GM21360 (cell line): ENCODE results near the gene ABRACL.
"Not testable (repeated sequence)": the region's sequence is repeated elsewhere in the genome, so short reads cannot be mapped to it uniquely, and the experiment has no call there.

ENCODE experiments used
- ATAC-seq: cut with Tn5 transposase; IDR thresholded peaks from one replicate; pipeline ENCODE4 v1.9.1; 2021; ENCODE audit warnings: mild to moderate bottlenecking, moderate library complexity; ENCODE audit not compliant: unreplicated experiment

The ABRACL gene, protein sequence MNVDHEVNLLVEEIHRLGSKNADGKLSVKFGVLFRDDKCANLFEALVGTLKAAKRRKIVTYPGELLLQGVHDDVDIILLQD

DNA sequence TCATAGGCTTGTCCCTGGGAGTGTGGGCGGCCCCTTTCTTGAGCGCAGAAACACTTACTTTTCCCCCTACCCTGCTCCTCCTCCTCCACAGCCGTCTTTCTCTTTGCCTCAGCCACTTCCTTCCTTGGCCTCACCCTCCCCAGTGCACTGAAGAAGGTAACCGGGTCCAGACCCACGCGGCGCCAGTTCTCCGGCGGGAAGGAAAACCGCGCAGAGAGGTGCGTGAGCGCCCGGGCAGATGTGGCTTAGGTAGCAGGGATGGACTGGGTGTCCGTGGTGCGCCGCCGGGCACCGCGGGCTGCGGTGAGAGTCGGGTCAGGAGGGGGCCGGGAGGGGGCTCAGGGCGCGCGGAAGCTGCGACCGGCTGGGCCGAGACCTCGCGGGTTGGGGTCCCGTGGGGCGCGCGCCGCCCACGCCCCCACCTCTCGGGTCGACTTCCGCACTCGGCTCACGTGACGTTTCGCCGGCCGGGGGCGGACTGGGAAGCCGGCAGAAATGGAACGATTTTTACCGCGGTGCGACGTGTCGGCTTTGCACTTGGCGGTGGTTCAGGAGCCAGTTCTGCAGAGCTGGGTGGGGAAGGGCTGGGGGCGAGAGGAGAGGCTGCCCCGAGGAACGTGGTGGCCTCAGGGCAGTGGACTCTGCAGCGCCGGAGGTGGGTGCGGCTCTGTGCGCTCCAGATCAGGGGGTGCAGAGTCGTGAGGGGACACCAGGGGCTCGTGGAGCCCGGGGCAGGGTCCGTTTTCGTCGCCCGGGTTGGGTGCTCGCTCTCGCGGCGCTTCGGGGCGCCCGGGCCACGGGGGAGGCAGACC is at the start of gene ABRACL:
ABRACL (plus strand) TSS at position 88 of the 812 bp plus-strand sequence. CDS start 5,416 bp downstream, outside the sequence.
- peak; percentile 54 for ATAC-seq

DNA sequence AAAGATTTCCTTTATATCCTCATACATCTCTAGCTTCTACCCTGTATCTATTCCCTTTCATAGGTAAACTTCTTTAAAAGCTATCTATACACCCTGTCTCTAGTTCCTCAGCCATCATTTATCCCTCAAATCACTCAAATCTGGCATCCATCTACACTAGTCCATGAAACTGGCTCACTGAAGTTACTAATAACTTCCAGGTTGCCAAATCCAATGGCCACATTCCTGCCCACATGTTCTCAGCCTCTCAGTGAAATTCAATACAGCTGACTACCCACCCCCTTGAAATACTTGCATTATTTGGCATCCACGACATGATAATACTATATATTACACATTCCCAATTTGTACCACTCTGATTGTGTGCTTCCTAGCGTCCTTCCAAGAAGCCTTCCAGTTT is 49.2 kb upstream of the ABRACL start:
- ATAC-seq = no peak

DNA sequence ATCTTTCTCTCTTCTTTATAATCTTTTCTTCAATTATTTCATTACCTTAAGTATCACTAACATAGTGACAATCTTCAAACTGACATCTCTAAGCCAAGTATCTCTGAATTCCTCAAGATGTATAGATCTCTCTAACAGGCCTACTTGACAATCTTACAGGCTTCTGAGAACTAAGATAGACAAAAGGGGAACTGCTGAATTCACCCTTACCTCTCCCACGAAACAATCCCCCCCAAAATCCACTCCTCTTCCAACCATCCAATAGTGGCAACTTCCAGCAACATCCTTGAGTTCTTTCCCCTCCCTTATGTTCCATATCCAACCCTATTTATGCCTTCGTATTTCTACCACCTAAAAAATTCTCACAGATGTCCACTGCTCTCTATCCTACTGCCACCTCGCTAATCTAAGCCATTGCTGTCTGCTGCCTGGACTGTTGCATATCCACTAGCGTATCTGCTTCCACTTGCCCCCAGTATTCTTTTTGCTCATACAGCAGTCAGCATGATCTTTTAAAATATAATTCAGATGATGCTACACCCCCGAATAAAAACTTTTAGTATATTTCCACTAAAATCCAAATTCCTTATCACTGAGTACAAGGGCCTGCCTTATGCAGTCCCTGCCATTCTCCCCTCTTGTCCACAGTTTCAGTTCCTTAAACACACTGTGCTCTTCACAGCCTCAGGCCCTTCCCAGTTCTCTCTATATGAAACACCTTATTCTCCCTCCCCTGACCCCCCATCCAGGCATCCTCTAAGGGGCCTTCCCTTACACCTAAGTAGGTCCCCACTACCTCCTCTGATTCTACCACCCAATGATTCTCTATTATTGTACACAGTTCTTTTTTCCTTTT is 48.5 kb upstream of the ABRACL start:
- peak; percentile 63 for ATAC-seq

DNA sequence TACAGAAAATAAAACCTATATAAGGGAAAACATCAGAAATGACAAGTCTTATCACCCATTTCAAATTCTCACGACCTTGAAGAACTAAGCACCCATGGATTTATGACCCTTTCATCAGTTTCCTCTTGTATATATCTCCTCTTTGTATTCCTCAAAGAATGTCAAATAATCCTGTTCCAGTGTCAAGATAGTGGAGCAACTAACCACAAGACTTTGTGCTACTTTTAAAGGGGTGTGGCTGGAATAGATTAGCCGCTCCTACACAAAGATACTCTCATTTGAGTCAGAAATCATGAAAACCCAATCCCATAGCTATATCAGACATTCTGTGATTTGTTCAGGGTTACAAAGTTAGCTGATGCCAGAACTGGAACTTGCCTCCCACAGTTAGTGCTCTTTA is 47.1 kb upstream of the ABRACL start:
- ATAC-seq = no peak

DNA sequence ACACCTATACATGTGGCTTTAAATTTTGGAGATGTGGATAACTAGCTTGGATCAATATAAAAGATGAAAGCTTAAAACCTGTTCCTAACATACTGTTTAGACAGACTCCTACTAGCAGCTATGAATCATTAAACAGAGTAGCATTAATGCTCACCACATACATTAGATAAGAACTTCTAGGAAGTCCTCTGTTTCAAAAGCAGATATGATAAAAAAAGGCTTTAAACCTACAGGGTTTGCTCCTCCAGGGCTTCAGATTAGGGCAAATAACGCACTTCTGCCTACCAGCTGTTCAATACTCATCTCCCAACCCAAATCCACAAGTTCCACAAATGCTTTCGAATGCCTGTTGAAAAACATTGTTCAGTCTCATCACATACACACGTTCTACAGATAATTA is 42.0 kb upstream of the ABRACL start:
- ATAC-seq = no peak

DNA sequence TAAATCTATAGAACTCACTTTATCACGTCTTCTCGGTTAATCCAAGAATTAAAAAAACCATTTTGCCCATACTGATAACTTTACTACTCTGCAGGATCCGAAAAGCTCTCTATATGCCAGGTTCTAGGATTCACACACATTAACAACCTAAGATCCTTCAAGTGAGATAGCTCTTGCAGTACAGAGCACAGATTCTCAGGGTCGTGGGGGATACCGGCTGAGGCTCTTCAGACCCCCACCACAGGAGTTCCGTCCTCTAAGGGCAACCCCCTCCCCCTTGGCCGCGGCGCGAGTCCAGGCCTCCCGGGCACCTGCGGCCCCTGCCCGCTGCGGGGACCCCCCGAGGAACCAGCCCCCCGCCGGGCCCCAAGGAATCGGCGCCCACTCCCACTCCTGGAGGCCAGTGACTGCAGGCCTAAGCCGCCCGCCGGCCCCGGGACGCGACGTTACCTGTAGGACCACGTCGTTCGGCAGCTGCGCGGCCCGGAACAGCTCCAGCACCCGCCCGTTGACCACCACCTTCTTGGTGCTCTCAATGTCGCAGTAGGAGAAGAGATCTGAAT is 41.4 kb upstream of the ABRACL start:
- no peak for ATAC-seq

DNA sequence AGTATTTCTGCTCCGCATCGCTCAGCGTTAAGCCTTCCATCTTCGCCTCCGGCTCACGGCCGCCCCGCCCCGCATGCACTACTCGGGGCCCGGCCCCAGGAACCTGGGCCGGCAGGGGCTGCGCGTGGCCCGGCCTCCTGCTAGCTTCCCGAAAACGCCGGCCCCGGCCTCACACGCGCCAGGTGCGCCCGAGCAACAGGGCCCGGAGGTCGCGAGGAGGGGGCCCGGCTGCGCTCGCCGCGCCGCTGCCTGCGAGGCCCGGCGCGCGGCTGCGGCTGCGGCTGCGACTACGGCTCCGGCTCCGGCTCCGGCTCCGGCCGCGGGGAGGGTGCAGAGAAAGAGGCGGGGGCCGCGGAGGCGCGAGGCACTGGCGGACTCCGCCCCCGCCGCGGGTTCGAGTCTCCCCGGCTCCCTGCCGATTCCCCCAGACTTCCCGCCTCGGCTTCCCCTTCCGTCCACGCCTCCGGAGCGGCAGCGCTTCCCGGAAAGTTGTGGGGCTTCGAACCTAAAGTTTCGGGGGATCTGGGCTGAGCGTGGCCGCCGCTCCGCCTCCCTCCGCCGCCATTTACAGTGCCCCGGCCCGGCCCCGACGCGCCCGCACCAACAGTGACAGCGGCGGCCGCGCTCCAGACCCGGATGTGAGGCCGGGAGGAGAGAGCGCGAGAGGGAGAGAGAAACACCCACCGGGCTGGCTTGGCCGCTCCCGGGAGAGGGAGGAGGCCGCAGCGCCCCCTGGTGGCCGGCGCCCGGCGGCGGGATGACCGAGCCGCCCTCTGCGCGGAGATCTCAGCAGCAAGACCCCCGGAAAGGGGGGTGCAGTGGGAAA is 40.7 kb upstream of the ABRACL start, which contains the start of gene REPS1:
REPS1 (minus strand) TSS at position 611 of the 826 bp plus-strand sequence; CDS start at position 40, 571 bp downstream.
- peak; percentile 93 for ATAC-seq

DNA sequence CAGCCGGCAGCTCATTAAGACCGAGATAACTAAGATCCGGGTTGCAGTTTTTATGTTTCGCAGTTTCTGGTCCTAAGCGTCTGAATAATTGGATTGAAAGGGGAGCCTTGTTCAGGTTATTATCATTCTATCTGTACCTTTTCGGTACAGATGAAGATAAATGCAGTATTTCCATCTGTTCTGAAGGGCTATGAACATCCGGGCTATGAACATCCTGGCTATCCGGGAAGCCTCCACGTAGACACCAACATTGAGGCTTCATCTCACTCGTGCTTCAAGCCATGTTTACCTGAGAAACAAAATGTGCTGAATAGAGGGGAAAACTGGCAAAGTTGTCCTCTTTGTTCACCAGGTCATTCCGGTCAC is 40.1 kb upstream of the ABRACL start:
- no peak for ATAC-seq

DNA sequence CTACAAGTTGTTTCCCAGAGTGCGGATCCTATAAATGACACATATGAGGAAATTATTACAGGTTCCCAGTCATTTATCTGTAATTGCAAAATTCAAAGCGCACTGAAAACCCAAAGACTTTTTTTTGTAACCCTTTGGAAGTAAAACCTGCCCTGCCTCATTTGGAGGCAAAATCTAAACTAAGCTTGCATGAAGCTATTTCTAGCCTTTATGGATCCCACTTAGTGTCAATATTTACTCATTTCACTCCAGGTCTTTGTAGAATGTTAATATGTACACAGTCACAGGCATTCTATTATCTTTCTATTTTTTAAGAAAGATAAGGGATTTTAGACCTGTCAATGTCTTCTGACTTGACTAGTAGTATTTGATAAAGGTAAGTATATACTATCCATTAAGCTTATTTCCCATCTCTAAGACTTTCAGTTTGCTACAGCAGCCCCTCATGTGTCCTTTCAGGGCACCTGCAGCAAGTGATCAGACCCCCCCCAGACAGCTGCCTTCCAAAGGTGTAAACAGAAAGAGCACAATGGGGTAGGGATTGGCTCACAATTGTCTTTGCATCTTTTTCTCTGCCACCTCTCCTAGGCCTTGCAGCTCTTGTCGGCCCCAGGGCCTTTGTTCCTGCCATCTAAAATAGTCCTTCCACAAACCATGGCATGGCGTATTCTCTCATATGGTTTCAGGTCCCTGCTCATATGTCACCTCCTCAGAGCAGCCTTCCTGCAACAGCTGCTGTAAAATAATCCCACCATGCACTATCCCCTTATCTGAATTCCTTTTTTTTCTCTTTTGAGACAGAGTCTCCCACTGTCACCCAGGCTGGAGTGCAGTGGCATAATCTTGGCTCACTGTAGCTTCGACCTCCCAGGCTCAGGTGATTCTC is 39.2 kb upstream of the ABRACL start:
- no peak for ATAC-seq

DNA sequence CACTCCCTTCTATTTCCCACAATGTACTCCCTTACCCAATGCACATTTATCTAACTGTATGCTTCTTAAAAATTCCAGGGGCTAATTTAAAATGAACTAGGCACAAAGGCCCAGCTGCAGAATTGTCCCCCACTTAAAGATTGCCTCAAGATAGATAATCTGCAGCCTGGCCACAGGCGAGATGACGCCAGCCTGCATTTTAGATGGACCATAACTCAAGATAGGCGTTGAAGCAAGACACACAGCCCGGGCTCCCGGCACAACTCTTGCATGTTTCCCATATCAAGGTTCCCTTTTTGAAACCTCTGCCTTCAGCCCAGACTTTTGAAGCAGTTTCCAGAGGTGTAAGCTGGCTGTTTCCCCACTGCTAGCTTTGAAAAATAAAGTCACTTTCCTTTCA is 37.3 kb upstream of the ABRACL start:
- ATAC-seq = no peak

DNA sequence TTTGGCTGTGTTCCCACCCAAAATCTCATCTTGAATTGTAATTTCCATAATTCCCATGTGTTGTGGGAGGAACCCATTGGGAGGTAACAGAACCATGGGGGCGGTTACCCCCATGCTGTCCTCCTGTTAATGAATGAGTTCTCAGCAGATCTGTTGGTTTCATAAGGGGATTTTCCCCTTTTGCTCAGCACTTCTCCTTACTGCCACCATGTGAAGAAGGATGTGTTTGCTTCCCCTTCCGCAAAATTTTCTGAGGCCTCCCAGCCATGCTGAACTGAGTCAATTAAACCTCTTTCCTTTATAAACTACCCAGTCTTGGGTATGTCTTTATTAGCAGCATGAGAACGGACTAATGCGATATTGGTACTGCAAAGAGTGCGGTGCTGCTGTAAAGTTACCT is 35.6 kb upstream of the ABRACL start:
- not testable (repeated sequence) for ATAC-seq

DNA sequence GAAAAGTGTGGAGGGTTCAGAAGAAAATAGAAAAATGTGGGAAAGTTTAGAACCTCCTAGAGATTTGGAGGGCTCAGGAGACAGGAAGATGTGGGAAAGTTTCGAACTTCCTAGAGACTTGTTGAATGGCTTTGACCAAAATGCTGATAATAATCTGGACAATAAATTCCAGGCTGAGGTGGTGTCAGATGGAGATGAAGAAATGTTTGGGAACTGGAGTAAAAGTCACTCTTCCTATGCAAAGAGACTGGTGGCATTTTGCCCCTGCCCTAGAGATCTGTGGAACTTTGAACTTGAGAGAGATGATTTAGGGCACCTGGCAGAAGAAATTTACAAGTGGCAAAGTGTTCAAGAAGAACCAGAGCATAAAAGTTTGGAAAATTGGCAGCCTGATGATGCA is 35.1 kb upstream of the ABRACL start:
- ATAC-seq = not testable (repeated sequence)

DNA sequence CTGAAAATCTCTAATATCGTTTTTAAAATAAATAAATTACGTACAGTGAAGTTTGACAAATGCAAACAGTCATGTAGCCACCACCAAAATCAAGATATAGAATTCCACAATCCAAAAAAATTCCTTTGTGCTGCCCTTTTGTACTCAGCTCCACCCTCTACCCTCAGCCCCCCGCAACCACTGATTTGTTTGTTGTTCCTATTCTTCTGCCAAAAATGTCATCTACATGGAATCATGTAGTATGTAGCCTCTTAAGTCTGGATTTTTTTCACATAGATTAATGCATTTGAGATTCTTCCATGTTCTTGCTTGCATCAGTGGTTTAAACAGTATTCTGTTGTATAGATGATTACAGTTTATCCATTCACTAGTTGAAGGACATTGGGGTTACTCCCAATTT is 32.0 kb upstream of the ABRACL start:
- ATAC-seq = no peak

DNA sequence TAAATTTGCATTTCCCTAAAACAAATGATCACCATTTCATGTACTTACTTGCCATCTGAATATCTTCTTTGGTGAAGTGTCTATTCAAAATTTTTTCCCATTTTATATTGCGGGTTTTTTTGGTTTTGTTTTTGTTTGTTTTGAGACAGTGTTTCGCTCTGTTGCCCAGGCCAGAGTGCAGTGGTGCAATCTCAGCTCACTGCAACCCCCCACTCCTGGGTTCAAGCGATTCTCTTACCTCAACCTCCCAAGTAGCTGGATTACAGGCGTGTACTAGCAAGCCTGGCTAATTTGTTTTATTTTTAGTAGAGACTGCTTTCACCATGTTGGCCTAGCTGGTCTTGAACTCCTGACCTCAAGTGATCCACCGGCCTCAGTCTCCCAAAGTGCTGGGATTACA is 31.4 kb upstream of the ABRACL start:
- no peak for ATAC-seq

DNA sequence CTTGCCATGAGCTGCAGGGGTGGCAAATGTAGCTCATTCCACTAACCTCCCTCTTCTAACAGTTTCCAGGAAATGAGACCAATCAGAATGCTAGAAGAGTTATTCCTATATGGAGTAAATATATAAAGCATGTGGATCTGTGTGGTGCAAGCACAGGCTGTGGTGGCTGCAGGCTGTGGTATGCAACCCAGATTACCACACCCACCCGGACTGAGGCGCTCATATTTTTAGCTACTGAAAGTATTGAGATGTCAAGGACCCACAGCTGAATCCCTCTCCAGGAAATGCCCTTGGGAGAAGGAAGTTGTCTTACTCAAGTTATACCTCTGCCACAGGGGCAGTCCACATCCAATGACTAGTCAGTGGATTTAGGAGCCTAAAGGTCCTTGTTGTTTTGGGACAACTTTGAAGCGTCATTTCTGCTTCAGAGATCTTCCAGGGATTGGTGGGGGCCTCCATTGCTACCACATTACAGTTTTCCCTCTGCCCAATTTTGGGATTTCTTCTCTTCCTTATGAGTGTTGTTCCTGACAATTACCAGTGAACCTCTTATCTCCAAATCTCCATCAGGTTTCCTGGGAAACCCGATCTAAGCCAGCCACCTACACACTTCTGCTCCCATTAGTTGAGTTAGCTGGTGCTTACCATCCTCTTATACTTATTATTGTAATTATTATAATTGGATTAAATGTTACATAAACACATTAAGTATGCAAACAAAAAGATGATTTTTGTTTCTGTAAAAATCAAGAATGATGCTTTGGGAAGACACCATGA is 28.4 kb upstream of the ABRACL start:
- no peak for ATAC-seq

DNA sequence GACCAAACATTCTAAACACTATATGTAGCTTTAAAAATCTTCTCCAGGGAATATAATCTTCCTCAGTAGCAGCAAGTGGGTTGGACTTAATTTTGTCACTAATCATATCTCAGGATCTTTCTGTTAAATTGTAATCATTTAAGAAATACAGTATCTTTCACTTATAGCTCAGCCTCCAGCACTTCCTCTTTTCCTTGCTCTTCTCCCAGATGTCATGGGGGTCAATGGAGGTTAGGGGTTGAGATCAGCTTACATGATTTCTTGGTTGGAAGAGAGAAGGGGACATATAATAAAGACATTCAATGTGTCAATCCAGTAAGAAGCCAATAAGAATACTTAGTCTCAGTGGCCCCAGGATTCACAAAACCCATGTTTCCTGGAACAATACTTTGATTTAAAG is 24.8 kb upstream of the ABRACL start:
- ATAC-seq = no peak

DNA sequence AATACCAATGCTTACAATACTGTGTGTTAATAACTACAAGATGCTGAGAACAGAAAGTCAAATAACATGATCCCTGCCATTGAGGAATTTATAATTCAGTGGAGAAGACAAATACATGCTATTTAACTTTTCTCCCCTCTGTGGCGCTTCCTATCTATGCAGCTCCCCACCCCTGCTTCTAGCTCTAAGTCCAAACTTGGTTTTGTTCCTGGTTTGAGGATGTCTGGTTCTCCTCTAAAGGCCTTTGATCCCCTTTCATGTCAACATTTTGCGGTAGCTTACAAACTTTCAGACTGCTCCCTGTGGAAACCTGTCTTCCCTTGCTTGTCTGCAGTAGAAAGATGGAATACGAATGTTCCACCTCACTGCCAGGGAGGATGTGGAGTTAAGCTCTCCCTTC is 22.1 kb upstream of the ABRACL start:
- no peak for ATAC-seq

DNA sequence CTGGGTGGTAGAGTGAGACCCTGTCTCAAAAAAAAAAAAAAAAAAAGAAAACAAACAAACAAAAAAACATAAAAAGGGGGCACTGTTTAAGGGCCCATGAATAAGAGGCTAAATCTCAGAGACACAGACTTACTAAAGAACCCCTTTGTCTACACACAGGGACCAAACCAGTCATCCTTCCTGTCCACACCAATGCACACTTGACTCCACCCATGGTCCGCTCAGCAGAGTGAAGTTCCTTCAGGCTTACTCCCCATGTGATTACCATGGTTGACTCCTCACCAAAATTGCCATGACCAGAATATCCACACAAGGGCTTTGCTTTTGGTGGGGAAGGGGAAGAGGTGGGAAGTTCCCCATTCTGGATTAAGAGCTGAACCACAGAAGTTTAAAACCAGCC is 21.1 kb upstream of the ABRACL start:
- ATAC-seq = no peak

DNA sequence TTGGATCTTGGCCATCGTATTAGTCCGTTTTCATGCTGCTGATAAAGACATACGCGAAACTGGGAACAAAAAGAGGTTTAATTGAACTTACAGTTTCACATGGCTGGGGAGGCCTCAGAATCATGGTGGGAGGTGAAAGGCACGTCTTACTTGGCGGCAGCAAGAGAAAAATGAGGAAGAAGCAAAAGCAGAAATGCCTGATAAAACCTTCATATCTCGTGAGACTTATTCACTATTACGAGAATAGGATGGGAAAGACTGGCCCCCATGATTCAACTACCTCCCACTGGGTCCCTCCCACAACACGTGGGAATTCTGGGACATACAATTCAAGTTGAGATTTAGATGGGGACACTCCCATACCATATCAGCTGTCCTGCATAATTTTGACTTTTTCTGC is 20.4 kb upstream of the ABRACL start:
- ATAC-seq = no peak
